HG03064 (cell line): ENCODE data around the gene SEMA5A.

ENCODE experiments used
- ATAC-seq: cut with Tn5 transposase; IDR thresholded peaks from one replicate; pipeline ENCODE4 v1.9.1; 2021; ENCODE audit warnings: low read depth; ENCODE audit not compliant: unreplicated experiment

SEMA5A gene

DNA sequence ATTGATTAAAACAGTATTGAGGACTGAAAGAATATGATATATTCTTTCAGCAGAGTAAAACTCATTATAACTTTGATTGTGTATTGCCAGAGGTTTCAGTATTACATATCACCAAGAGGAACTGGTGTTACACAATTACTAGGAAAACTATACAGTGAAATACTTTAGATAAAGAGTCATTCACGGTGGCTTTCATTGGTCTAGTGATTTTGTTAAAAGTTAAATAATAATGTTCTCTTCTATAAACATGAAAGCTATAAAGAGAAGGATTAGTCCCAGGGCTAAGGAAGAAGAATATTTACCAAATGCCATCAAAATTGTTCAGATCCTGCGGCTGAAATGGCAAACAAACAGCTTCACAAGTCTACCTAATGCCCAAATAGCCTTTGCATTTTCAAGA is 306.2 kb downstream of the SEMA5A start:
- no peak for ATAC-seq

- ATAC-seq, result no peak
Observed at GRCh38 chr5:9239071-9239470, 306.8 kb downstream of the SEMA5A start.

- no peak for ATAC-seq
Observed at GRCh38 chr5:9233712-9234111, 312.2 kb downstream of the SEMA5A start.

- ATAC-seq, result no peak
Observed at GRCh38 chr5:9233035-9233434, 312.8 kb downstream of the SEMA5A start.

GRCh38 chr5:9231842-9232241 is 314.0 kb downstream of the SEMA5A start:
- ATAC-seq, result no peak

- no peak for ATAC-seq
Observed at GRCh38 chr5:9230355-9230754, 315.5 kb downstream of the SEMA5A start.

- ATAC-seq, result no peak
Observed at GRCh38 chr5:9226016-9226536, 319.8 kb downstream of the SEMA5A start.

GRCh38 chr5:9222054-9222976 is 323.6 kb downstream of the SEMA5A start:
- no peak for ATAC-seq

GRCh38 chr5:9218358-9218757 is 327.5 kb downstream of the SEMA5A start:
- no peak for ATAC-seq

- ATAC-seq, result no peak
Observed at GRCh38 chr5:9212605-9213004, 333.3 kb downstream of the SEMA5A start.

DNA sequence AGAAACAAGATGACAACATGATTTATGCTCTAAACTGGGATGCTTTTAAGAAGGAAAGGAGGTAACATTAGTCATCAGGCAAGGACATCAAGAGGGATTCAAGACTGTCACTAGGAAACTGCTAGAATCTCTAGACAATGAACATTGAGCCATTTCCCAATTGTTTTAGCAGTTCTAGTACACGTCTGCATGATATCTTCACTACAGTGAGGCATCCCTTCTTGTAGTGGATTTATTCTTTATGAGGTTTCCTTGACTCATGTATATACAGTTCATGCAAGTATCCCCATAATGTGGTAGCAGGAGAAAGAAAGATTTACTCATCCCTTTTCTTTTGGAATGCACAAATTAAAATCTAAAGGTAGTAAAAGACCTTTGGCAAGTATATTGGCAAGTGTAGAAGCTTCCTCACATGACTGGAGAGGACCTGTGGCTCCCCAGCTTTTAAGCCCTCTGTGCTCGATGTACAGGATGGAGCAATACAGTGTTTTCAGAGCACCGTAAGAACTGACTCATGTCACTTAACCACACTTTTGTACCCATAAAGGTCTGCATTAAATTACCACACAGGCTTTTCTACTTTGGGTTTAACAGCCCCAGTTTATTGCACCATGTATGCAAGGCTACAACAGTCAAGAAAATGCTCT is 335.9 kb downstream of the SEMA5A start:
- no peak for ATAC-seq

DNA sequence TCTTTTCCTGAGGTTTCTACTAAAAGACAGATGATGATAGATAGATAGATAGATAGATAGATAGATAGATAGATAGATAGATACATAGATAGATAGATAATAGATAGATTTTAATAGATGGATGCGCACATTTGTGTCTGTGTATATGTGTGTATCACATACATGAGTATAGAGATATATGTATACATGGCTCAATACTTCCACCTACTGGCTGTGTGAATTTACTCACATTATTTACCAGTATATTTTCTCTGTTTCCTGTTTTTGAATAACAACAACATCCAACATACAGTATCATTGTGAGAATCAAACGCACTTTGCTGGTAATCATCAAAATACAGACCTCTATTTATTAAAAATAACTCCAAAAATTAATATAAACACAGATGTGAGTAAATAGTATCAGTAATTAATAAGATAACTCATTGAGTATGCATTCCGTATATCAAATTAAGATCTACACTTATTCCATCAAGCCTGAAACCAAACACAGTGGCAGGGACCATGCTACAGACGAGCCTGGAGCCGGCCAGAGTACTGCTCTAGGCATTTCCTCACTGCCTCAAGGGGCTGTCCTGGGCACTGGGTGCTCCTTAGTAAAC is 338.0 kb downstream of the SEMA5A start:
- ATAC-seq, result no peak

GRCh38 chr5:9202636-9203035 is 343.2 kb downstream of the SEMA5A start:
- ATAC-seq, result no peak

DNA sequence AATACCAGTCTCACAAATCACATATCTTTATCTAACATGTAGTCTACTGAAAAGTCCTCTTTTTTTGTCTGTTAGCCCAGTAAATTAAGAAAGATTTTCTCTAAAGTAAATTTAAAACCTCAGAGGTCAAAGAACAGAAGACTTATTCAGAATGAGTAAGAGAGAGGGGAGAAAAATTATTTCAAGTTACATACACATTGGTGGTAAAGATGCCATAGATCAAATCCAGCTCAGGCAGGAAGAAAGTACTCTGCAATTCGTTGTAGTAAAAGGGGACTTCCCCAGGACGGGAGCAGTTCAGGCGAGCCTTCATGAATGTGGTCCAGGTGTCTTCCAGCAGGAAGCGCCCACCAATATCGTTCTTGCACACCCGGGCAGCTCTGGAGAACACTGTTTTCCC is 344.1 kb downstream of the SEMA5A start:
- no peak for ATAC-seq

DNA sequence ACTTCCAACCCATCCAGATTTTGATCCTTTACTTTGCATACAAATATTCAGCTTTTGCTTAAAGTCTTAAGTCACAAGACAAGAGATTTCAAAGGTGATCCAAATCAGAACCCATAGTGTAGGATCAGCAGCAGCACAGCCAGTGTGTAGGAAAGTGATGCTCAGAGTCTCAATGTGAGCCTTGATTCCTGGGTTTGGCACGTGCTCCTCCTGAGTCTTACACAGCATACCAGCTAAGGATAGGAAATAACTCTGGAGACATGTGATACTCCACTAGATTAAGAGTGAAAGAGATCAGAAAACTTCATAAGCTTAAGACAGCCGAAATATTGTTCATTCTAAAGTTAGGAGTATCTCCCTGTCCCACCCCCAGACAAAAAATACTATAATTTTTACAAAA is 344.9 kb downstream of the SEMA5A start:
- ATAC-seq, result no peak

DNA sequence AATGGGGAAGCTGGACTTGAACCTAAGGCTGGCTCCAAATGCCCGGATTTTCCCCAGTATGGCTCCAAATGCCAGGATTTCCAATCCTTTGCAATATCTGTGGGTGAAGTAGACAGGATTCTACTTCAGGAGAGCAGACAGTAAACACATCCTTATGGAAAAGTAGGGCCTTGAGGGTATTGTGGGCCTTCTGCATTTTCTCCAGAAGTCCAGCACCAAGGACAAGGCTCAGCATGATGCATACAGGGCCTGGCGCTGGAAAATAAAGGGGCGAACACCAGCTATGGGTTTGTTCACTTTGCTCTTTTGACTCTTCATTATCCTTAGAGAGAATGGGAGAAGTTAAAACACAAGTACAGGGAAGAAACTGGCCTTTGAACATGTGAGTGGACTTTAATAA is 347.5 kb downstream of the SEMA5A start:
- no peak for ATAC-seq

DNA sequence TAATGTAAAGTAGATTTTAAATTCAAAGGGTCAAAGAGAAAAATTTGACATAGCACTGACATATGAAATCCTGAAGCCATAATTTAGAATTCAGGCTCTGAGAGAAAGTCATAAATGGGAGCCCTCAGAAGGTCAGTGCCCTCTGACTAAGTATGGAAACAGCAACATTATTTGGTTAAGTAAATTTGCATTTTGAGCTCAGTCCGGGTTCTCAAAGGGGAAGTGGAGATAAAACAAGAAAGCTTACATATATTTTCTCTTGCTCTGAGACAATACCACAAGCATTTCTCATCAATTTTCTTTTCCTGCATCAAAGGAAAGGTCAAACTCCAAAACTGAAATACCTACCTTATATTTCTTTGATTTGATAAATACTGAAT is 348.0 kb downstream of the SEMA5A start:
- ATAC-seq, result no peak

DNA sequence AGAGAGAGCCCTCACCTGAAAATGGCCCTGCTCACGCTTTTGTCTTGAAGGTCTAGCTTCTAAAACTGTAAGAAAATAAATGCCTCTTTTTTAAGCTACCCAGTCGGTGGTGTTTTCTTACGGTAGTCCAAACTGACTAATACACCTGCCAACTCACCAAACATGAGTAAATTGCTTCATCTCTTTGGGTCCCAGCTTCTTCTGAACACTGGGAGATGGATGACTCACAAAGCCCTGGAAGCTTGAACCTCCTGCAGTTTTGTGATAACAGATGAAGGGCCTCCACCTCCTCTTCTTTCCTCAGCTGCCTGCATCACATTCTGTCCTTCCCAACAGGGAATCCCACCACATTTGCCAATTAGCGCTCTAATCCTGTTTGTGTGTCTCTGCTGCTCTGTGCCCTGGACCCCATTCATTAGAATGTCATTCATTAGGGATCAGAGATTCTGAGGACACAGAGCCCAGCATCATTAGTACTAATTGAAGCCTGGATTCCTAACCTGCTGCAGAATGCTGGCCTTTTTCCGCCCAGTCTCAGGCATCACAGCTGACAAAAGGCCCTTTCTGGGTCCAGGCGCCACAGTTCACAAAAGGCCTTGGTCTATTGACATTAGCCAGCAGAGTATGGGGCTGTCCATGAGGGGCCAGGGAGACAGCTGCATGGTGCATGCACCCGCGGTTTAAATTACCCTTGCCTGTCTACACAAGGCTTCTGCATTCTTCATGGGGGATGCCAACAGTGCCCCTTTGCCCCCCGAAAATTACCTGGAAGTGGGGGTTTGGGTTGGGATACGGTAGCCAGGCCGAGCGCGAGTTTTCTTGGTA is 349.3 kb downstream of the SEMA5A start:
- no peak for ATAC-seq

- ATAC-seq, result no peak
Observed at GRCh38 chr5:9194509-9194908, 351.4 kb downstream of the SEMA5A start.

DNA sequence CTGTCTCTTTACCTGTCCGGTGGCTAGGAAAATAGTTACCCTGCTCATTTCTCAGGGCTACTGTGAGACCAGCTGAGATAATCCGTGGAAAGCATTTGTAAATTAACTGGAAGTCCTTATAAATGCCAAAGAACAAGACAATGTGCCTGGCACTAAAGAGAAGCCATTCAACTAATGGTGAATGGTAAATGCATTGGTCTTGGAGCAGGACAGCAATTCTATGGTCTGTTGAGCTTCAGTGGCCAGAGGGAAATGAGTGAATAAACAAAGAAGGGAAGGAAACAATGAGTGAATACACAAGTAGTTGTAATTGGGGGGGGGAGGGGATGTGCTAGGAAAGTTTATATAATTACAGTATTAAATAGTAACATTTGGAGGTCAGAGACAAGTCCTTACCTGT is 353.6 kb downstream of the SEMA5A start:
- no peak for ATAC-seq

DNA sequence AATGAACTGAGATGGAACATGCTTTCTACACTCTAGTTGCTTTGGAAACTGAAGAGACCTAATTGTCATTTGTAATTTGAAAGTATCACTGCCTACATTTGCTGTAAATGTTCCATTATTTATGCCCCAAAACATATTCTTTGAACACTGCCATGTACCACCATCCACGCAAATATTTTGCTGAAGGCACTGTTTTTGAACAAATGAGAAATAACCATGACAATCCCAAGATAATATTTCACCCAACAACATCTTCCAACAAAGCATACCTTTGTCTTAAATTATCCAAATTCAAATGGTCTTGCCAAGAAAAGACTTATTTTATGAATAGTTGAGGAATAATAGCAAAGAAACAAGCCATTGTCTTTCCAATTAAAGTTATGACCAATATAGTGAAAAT is 356.2 kb downstream of the SEMA5A start:
- ATAC-seq, result no peak
